WTC11 (cell line): ENCODE measurements around the gene PXYLP1.

ENCODE experiments used
- ATF1 ChIP-seq: sonication (generic); formaldehyde crosslinking; IDR thresholded peaks from 2 replicates; pipeline ENCODE4 v1.8.1; 2023; ENCODE audit warnings: mild to moderate bottlenecking, moderate library complexity, missing genetic modification reagents
- ELF4 ChIP-seq: sonication (generic); formaldehyde crosslinking; IDR thresholded peaks from 2 replicates; pipeline ENCODE4 v1.8.1; 2022; ENCODE audit warnings: low read depth, mild to moderate bottlenecking, moderate library complexity, missing genetic modification reagents
- ETV6 ChIP-seq: sonication (generic); formaldehyde crosslinking; IDR thresholded peaks from 2 replicates; pipeline ENCODE4 v1.8.1; 2022; ENCODE audit warnings: mild to moderate bottlenecking, missing genetic modification reagents
- FOXJ3 ChIP-seq: sonication (generic); formaldehyde crosslinking; IDR thresholded peaks from 2 replicates; pipeline ENCODE4 v1.9.0; 2021; ENCODE audit warnings: missing genetic modification reagents, mild to moderate bottlenecking, borderline replicate concordance
- GABPB1 ChIP-seq: sonication (generic); formaldehyde crosslinking; IDR thresholded peaks from 2 replicates; pipeline ENCODE4 v1.8.1; 2023; ENCODE audit warnings: mild to moderate bottlenecking, missing genetic modification reagents
- HMGA2 ChIP-seq: fragments of 250-450 bp; sonication (Bioruptor Pico); IDR thresholded peaks from 2 replicates; pipeline ENCODE4 v1.4.0; 2021; ENCODE audit warnings: mild to moderate bottlenecking, moderate library complexity
- MXD4 ChIP-seq: fragments of 250-450 bp; sonication (Bioruptor Pico); IDR thresholded peaks from 2 replicates; pipeline ENCODE4 v1.8.0; 2021; ENCODE audit warnings: mild to moderate bottlenecking, moderate library complexity, borderline replicate concordance
- SP1 ChIP-seq: sonication (generic); formaldehyde crosslinking; conservative IDR thresholded peaks from 2 replicates; pipeline ENCODE4 v1.8.1; 2022; ENCODE audit warnings: missing genetic modification reagents
- ZBTB21 ChIP-seq: sonication (generic); formaldehyde crosslinking; IDR thresholded peaks from 2 replicates; pipeline ENCODE4 v1.8.1; 2023; ENCODE audit warnings: mild to moderate bottlenecking, missing genetic modification reagents, borderline replicate concordance
- ZNF121 ChIP-seq: sonication (generic); formaldehyde crosslinking; IDR thresholded peaks from 2 replicates; pipeline ENCODE4 v1.8.0; 2023; ENCODE audit warnings: missing genetic modification reagents
- ZNF232 ChIP-seq: sonication (generic); formaldehyde crosslinking; IDR thresholded peaks from 2 replicates; pipeline ENCODE4 v1.8.0; 2022; ENCODE audit warnings: mild to moderate bottlenecking, missing genetic modification reagents
- TF ChIP-seq, protein P1 (sequence below): sonication (generic); formaldehyde crosslinking; IDR thresholded peaks from 2 replicates; pipeline ENCODE4 v1.8.1; 2022; ENCODE audit warnings: low read depth, missing genetic modification reagents, borderline replicate concordance
- TF ChIP-seq, protein P2 (sequence below): fragments of 200-600 bp; IDR thresholded peaks from 2 replicates; pipeline ENCODE4 v1.8.0; 2022; ENCODE audit warnings: antibody characterized with exemption
- TF ChIP-seq, protein P3 (sequence below): sonication (generic); formaldehyde crosslinking; IDR thresholded peaks from 2 replicates; pipeline ENCODE4 v1.8.1; 2023; ENCODE audit warnings: mild to moderate bottlenecking, missing genetic modification reagents, moderate library complexity

DNA sequence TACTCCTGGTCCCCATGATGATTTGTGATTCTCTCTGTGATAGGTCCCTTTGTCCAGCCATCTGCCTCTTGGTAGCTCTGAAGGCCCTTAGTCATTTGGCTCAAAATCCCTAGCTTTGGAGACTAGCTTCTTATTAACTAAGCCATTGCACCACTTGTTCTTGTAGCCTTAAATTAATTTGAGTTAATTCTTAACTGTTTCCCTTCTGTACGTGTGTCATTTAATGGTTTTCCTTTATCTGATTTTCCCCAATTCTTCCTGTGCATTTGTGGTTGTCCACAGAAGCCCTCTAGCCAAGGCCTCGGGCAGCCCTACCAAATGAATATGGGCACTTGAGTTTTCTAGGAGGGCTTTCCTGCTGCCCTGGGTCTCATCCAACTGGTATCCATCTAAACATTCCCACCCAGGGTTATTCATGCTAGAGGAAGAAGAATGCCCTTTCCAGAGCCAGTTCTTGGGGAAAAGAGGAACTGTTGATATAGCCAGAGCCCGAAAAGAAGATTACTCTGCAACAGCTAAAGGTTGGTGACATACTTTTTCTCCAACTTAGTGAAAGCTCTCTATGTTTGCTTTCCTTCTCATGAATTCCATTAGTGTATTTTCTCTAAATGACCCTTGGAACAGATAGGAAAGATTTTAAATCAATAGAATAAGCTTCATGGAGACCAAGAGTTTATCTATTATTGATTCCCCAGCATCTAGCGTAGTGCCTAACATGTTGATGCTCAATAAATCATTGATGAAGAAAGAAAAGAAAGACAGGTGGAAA lies 92.5 kb downstream of the PXYLP1 start:
- TF ChIP-seq ATF1 (CRISPR knock-in tag) (no peak), ELF4 (CRISPR knock-in tag) (no peak), FOXJ3 (CRISPR knock-in tag) (no peak), ETV6 (CRISPR knock-in tag) (no peak), MXD4 (CRISPR knock-in tag) (no peak), SP1 (CRISPR knock-in tag) (no peak), ZNF232 (no peak), ZNF121 (CRISPR knock-in tag) (no peak), HMGA2 (CRISPR knock-in tag) (no peak), ZBTB21 (CRISPR knock-in tag) (no peak), GABPB1 (no peak)
- TF ChIP-seq, protein P1, sequence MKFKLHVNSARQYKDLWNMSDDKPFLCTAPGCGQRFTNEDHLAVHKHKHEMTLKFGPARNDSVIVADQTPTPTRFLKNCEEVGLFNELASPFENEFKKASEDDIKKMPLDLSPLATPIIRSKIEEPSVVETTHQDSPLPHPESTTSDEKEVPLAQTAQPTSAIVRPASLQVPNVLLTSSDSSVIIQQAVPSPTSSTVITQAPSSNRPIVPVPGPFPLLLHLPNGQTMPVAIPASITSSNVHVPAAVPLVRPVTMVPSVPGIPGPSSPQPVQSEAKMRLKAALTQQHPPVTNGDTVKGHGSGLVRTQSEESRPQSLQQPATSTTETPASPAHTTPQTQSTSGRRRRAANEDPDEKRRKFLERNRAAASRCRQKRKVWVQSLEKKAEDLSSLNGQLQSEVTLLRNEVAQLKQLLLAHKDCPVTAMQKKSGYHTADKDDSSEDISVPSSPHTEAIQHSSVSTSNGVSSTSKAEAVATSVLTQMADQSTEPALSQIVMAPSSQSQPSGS (CRISPR knock-in tag) = no peak
- TF ChIP-seq, protein P2, sequence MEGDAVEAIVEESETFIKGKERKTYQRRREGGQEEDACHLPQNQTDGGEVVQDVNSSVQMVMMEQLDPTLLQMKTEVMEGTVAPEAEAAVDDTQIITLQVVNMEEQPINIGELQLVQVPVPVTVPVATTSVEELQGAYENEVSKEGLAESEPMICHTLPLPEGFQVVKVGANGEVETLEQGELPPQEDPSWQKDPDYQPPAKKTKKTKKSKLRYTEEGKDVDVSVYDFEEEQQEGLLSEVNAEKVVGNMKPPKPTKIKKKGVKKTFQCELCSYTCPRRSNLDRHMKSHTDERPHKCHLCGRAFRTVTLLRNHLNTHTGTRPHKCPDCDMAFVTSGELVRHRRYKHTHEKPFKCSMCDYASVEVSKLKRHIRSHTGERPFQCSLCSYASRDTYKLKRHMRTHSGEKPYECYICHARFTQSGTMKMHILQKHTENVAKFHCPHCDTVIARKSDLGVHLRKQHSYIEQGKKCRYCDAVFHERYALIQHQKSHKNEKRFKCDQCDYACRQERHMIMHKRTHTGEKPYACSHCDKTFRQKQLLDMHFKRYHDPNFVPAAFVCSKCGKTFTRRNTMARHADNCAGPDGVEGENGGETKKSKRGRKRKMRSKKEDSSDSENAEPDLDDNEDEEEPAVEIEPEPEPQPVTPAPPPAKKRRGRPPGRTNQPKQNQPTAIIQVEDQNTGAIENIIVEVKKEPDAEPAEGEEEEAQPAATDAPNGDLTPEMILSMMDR = no peak
- TF ChIP-seq, protein P3, sequence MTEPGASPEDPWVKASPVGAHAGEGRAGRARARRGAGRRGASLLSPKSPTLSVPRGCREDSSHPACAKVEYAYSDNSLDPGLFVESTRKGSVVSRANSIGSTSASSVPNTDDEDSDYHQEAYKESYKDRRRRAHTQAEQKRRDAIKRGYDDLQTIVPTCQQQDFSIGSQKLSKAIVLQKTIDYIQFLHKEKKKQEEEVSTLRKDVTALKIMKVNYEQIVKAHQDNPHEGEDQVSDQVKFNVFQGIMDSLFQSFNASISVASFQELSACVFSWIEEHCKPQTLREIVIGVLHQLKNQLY (CRISPR knock-in tag) = no peak
